ENCODE data around the gene NR4A3.

DNA sequence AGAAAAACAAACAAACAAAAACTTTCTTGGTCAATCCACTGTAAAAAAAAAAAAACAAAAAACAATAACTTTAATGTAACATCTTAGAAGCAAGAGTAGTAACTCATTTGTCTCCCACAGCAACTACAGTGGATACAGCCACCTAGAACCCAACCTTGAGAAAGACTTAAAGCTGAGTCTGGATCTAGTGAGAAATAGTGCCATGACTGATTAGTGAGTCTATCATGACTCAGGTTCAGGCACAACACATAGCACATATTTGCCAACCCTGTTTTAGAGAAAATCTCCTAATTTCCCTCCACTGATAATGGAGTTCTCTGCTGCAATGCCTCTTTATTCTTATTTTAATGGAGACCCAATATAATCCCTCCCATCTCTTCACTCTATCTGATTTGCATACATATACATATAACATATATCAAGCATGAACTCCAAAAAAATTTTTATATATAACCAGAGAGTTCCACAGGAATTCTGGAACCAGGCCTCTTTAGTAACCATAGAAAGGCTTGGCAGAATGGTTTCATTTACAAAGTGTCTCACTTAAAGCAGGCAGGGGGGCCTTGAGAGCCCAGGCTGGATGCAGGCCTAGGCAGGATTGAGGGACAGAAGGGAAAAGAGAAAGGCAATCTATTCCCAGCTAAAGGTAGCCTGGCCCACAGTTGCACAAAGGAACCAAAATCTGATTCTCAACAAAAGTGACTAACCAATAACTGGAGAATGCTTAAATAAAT, 11.9 kb upstream of the NR4A3 start:
- TF ChIP-seq POLR2A (IDR thresholded peaks at IDR 0.05): no peak
- TF ChIP-seq, protein P1, sequence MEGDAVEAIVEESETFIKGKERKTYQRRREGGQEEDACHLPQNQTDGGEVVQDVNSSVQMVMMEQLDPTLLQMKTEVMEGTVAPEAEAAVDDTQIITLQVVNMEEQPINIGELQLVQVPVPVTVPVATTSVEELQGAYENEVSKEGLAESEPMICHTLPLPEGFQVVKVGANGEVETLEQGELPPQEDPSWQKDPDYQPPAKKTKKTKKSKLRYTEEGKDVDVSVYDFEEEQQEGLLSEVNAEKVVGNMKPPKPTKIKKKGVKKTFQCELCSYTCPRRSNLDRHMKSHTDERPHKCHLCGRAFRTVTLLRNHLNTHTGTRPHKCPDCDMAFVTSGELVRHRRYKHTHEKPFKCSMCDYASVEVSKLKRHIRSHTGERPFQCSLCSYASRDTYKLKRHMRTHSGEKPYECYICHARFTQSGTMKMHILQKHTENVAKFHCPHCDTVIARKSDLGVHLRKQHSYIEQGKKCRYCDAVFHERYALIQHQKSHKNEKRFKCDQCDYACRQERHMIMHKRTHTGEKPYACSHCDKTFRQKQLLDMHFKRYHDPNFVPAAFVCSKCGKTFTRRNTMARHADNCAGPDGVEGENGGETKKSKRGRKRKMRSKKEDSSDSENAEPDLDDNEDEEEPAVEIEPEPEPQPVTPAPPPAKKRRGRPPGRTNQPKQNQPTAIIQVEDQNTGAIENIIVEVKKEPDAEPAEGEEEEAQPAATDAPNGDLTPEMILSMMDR (IDR thresholded peaks at IDR 0.05 in 8 of 11, conservative IDR thresholded peaks at IDR 0.05 in 3 of 11): no peak
- TF ChIP-seq POLR2AphosphoS5 (IDR thresholded peaks at IDR 0.05): no peak
